ENCODE measurements around the gene COX6B2.

Gene COX6B2

DNA sequence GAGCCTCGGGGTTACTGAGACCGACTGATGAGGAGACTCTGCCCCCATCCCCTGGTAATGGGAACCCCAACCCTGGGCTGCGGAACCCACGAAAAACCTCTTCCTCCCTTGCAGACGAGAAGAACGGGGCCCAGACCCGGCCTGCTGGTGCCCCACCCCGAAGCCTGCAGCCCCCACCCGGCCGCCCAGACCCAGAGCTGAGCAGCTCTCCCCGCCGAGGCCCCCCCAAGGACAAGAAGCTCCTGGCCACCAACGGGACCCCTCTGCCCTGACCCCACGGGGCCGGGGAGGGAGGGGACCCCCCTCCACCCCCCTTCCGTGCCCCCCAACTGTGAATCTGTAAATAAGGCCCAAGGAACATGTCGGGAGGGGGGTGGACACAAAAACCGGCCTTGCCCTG lies 42.7 kb downstream of the COX6B2 start:
- no peak for DNase-seq

DNA sequence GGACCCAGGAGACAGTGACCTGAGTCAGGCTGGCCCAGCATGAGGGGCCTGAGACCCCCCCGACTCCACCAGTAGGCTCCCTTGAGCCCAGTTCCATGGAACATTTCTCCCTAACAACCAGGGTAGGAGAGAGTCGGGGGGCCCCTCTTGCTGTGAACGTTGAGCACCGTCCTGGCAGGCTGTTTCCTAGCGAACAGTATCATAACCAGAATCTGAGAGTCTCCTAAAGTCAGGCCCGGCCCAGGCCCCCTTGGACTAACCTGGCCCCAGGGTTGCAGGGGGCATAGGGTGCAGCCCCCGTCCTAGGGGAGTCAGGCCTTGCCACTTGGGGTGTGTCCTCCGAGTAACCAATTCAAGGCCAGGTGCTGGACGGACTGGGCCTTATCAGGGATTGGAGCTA lies 43.1 kb downstream of the COX6B2 start:
- DNase-seq: no peak

DNA sequence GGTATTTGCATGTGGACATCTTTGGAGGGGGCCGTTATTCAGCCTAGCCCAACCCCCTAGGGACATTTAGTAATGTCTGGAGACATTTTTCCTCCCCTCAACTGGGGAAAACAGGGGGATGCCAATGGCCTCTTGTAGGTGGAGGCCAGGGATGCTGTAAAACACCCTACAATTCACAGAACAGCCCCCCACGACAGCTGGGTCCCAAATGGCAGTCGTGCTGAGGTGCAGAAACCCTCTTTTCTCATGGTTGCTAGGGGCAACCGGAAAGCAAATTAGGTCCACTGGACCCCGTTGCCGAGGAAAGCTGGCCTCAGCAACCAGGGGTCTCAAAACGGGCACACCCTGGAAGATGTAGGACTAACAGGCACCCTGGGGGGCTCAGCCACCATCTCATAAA lies 44.0 kb downstream of the COX6B2 start:
- DNase-seq: no peak

DNA sequence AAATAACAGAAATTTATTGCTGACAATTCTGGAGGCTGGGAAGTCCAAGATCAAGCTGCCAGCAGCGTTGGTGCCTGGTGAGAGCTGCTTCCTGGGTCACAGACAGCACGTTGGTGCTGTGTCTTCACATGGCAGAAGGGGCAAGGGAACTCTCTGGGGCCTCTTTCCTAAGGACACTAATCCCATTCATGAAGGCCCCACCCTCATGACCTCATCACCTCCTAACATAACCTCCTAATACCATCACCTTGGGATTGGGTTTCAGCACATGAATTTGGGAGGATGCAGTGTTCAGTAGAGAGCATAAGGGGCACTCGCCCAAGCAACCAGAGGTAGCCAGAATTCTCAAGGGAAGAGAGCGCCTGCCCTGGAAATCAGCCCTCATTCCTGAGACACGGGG lies 45.1 kb downstream of the COX6B2 start:
- DNase-seq: no peak

GRCh38 chr19:55308281-55308680 lies 46.2 kb downstream of the COX6B2 start:
- no peak for DNase-seq

- DNase-seq: no peak
These were observed 47.8 kb downstream of the COX6B2 start for GRCh38 chr19:55306712-55307111.

DNA sequence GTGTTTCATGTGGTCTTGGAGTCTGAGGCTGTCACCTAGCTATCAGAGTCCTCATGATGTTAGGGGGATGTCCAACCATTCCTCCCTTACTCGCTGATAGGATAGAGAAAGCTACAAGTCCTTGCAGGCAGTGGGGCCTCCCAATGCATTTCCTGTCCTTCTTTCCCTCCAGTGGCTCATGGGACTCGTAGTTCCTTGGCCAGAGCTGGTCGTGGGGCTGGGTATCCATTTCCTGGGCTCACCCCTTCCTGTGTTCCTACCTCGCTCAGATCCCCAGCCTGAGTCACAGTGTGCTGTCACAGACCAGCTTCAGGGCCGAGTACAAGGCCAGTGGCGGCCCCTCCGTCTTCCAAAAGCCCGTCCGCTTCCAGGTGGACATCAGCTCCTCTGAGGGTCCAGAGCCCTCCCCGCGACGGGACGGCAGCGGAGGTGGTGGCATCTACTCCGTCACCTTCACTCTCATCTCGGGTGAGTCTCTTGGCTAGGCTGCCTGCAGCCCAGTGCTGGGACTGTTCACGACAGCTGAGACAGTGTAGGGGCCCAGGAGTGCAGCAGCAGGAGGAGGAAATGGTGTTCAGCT lies 48.4 kb downstream of the COX6B2 start:
- DNase-seq: no peak

DNA sequence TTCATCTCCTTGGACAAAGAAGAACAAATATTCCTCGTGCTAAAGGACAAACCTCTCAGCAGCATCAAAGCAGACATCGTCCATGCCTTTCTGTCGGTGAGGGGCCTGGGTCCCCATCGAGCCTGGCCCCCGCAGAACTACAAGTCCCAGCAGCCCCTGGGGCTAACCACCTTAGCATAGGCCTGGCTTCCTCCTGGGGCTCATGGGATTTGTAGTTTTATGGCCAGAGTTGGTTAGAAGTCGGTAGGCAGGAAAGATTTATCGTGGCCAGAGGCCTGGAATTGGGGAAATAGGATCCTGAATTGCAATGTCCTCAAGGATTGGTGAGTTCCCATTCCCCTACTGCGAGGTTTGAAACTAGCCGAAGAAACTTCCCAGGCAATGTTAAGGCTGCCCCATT lies 49.0 kb downstream of the COX6B2 start:
- peak; percentile 65 for DNase-seq

GRCh38 chr19:55304980-55305379 lies 49.5 kb downstream of the COX6B2 start:
- DNase-seq: no peak

DNA sequence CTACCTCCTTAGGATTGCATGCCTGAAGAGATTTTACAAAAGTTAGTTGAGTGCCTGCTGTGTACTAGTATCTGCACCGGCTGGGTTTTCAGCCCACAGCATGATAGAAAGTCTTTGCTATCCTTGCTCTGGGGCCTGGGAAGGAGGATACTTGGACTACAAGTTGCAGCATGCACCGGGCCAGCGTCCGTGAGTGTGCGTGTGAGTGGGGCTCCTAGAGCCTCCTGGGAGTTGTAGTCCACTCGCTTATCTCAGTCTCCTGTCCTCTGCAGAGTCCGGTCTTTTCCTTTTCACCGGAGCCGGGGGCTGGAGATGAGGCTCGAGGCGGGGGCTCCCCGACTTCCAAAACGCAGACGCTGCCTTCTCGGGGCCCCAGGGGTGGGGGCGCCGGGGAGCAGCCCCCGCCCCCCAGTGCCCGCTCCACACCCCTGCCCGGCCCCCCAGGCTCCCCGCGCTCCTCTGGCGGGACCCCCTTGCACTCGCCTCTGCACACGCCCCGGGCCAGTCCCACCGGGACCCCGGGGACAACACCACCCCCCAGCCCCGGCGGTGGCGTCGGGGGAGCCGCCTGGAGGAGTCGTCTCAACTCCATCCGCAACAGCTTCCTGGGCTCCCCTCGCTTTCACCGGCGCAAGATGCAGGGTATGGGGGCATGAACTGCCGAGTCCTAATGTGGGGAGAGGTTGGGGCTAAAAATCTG lies 50.1 kb downstream of the COX6B2 start:
- peak; percentile 32 for DNase-seq

DNA sequence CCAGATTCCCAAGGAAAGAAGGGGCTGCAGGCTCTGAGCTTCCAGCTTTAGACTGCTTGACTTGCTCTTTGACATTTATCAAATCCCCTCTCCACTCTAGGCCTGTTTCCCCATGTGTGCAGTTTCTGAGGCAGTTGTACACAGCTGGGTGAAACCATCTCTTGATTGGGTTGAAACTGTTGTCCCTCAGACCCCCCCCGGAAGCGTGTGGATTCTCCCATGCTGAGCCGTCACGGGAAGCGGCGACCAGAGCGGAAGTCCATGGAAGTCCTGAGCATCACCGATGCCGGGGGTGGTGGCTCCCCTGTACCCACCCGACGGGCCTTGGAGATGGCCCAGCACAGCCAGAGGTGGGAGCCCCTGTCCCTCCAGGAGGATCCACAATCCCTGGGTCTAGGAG lies 51.0 kb downstream of the COX6B2 start:
- no peak for DNase-seq

DNA sequence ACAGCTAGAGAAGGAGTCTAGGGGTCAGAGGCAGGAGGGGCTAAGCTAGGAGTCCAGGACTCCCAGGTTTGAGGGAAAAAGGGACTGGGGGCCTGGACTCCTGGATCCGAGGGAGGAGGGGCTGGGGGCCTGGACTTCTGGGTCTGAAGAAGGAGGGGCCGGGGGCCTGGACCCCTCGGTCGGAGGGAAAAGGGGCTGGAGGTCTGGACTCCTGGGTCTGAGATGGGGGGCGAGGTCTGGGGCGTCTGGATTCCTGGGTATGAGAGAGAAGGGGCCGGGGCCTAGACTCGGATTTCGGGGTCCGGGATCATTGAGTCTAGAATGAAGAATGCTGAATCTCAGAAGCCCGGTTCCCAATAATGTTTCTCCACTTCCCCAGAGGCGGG lies 52.2 kb downstream of the COX6B2 start:
- DNase-seq: no peak

DNA sequence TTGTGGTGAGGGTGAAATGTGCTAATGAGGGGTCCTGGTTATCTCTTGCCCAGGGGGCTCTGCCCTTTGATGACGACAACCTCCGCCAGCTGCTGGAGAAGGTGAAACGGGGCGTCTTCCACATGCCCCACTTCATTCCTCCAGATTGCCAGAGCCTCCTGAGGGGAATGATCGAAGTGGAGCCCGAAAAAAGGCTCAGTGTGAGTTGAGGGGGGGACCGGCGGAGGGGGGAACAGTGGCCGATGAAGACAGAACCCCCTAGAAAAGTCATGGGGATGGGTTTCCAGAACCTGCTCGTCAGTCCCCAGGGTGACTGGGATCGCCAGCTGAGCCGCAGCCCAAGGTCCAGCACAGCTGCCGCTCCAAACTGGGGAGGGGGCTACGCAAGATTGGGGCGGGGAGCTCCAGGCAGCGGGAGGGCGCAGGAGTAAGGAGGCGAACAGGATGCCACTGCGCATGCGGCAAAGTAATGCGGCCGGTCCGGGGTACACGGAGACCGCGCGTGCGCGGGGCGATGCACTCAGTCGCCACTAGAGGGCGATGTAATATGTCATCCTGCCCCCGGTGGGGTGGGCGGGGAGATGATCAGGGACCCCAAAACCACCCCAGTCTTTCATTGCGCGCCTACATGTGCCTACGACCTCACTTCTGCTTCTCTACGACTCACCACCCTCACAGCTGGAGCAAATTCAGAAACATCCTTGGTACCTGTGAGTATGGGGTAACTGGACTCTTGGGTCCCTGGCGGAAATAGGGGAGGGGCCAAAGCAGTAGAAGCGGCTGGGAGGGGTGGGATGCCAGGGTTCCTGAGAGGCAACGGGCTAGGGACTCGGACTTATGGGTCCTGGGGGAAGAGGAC lies 52.8 kb downstream of the COX6B2 start:
- DNase-seq: peak; percentile 92

GRCh38 chr19:55300886-55301458 lies 53.5 kb downstream of the COX6B2 start:
- no peak for DNase-seq

DNA sequence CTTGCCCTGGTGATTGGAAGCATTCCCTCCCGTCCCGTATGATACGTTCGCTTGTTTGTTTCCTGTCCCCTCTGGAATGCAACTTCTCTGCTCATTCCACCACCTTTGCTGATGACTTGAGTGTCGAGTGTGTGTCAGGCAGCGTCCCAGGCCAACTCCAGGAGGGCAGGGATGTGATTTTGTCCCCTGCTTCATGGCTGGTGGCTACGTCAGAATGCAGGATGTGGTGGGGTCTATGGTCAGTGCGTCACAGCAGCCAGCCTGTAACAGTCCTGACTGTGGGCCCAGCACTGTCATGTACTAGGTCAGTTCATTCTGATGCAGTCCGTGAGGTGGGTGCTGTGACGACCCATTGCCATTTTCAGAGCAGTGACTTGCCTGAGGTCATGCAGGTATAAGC lies 54.5 kb downstream of the COX6B2 start:
- DNase-seq: no peak
